CD14-positive monocyte (primary cell): Measurements from ENCODE around the gene LEUTX. TPM values are rescaled to one million over a fixed set of nuclear protein-coding genes. Genes with fewer than 3 reads are reported as not detected.

ENCODE experiments used
- DNase-seq, 3 donors: peaks; one replicate each; pipeline ENCODE4 v3.0.0-alpha.2; 2011 to 2022
- H2AFZ ChIP-seq: 2 replicates; pipeline ENCODE4 v1.6.0; 2012; ENCODE audit warnings: mild to moderate bottlenecking, low read depth, low read length, inconsistent platforms; ENCODE audit not compliant: insufficient read depth, poor library complexity, severe bottlenecking
- H3K27ac ChIP-seq, 2 donors: 1 replicate in 1 of 2; 2 replicates in 1 of 2; pipeline ENCODE4 v1.5.1; 2012 to 2013; ENCODE audit warnings: low read length in 2 of 2, control low read depth in 1 of 2, inconsistent platforms in 1 of 2, low read depth in 1 of 2, mild to moderate bottlenecking in 1 of 2
- H3K27me3 ChIP-seq, 2 donors: one replicate each; pipeline versions ENCODE4 v1.6.0 to v1.6.1; 2011 to 2013; ENCODE audit warnings: low read length in 2 of 2; ENCODE audit not compliant: control insufficient read depth in 2 of 2, insufficient read depth in 2 of 2
- H3K36me3 ChIP-seq, 2 donors: replicated peaks in 1 of 2; 1 replicate in 1 of 2; 2 replicates in 1 of 2; pipeline versions ENCODE4 v1.5.1 to v1.6.1; 2012 to 2013; ENCODE audit warnings: low read length in 2 of 2, control low read depth in 1 of 2, inconsistent platforms in 1 of 2, mild to moderate bottlenecking in 1 of 2; ENCODE audit not compliant: insufficient read depth in 2 of 2, control insufficient read depth in 1 of 2
- H3K4me1 ChIP-seq, 2 donors: 1 replicate in 1 of 2; 2 replicates in 1 of 2; pipeline versions ENCODE4 v1.5.1 to v1.6.1; 2012 to 2013; ENCODE audit warnings: low read length in 2 of 2, control low read depth in 1 of 2, inconsistent platforms in 1 of 2, mild to moderate bottlenecking in 1 of 2, moderate library complexity in 1 of 2; ENCODE audit not compliant: insufficient read depth in 2 of 2, control insufficient read depth in 1 of 2
- H3K4me2 ChIP-seq: replicated peaks from 2 replicates; pipeline ENCODE3; 2012; ENCODE audit warnings: low read length, moderate library complexity, mild to moderate bottlenecking; ENCODE audit not compliant: poor library complexity, severe bottlenecking; ENCODE audit errors: extremely low read depth
- H3K4me3 ChIP-seq, 3 experiments: fragments of 200-600 bp in 1 of 3; sonication (generic) in 1 of 3; replicated peaks in 1 of 3; 1 replicate in 2 of 3; 2 replicates in 1 of 3; pipeline ENCODE4 v1.5.1; 2011 to 2013; ENCODE audit warnings: low read length in 3 of 3, mild to moderate bottlenecking in 3 of 3, control low read depth in 2 of 3, low read depth in 2 of 3, inconsistent platforms in 1 of 3, moderate library complexity in 1 of 3
- H3K79me2 ChIP-seq: 2 replicates; pipeline ENCODE4 v1.6.0; 2012; ENCODE audit warnings: mild to moderate bottlenecking, control low read depth, inconsistent platforms, low read length, moderate library complexity; ENCODE audit not compliant: insufficient read depth
- H3K9ac ChIP-seq: 2 replicates; pipeline ENCODE4 v1.6.0; 2017; ENCODE audit warnings: low read length, mild to moderate bottlenecking; ENCODE audit not compliant: insufficient read depth, poor library complexity, severe bottlenecking
- H3K9me3 ChIP-seq, 2 donors: replicated peaks in 1 of 2; 1 replicate in 1 of 2; 2 replicates in 1 of 2; pipeline versions ENCODE4 v1.5.1 to v1.6.1; 2012 to 2013; ENCODE audit warnings: low read length in 2 of 2, control low read depth in 1 of 2; ENCODE audit not compliant: control insufficient read depth in 1 of 2, insufficient read depth in 1 of 2
- H4K20me1 ChIP-seq: 2 replicates; pipeline ENCODE4 v1.6.0; 2012; ENCODE audit warnings: mild to moderate bottlenecking, low read length, control low read depth, moderate library complexity; ENCODE audit not compliant: insufficient read depth
- H3K27ac Mint-ChIP-seq, 7 donors: one replicate each; pipeline ENCODE4 v1.8.0; 2020; ENCODE audit warnings: mild to moderate bottlenecking in 7 of 7, mixed read lengths in 7 of 7, moderate library complexity in 6 of 7, inconsistent platforms in 2 of 7
- H3K27me3 Mint-ChIP-seq, 3 donors: one replicate each; pipeline ENCODE4 v1.8.0; 2021 to 2022; ENCODE audit warnings: low read depth in 3 of 3, mild to moderate bottlenecking in 3 of 3, mixed read lengths in 3 of 3, moderate library complexity in 3 of 3, inconsistent platforms in 1 of 3
- H3K36me3 Mint-ChIP-seq, 2 donors: one replicate each; pipeline ENCODE4 v1.8.0; 2020; ENCODE audit warnings: mixed read lengths in 2 of 2, inconsistent platforms in 1 of 2, mild to moderate bottlenecking in 1 of 2
- H3K4me1 Mint-ChIP-seq: one replicate; pipeline ENCODE4 v1.8.0; 2020; ENCODE audit warnings: mild to moderate bottlenecking, mixed read lengths
- H3K4me3 Mint-ChIP-seq, 2 donors: one replicate each; pipeline ENCODE4 v1.8.0; 2020; ENCODE audit warnings: mild to moderate bottlenecking in 2 of 2, mixed read lengths in 2 of 2, moderate library complexity in 1 of 2
- H3K9me3 Mint-ChIP-seq, 7 donors: one replicate each; pipeline ENCODE4 v1.8.0; 2020 to 2022; ENCODE audit warnings: mixed read lengths in 7 of 7, mild to moderate bottlenecking in 6 of 7, moderate library complexity in 6 of 7, inconsistent platforms in 2 of 7
- WGBS: methylation state at CpG from one replicate; pipeline ENCODE4 v1.1.5; 2013; ENCODE audit warnings: missing lambda C conversion rate; ENCODE audit not compliant: insufficient coverage; 5-methylcytosine and 5-hydroxymethylcytosine counted together
- intact Hi-C, 2 donors: fragments of 100-400 bp; cut with micrococcal nuclease; formaldehyde crosslinking; loops; one replicate each; pipeline versions ENCODE4 v1.15.0 to v1.15.1; 2023
- polyA plus RNA-seq, 3 donors: library from polyadenylated mRNA; depleted of rRNA in 1 of 3; unstranded in 2 of 3; stranded (reverse) in 1 of 3; fragments of 300-500 nt in 2 of 3; fragments of >200 nt in 1 of 3; fragmentation: Illumina TruSeq in 2 of 3; gene quantifications; 1 replicate in 2 of 3; 2 replicates in 1 of 3; pipeline ENCODE4 v1.2.3, GENCODE V29; 2012 to 2021
- TF ChIP-seq, protein P1 (sequence below): fragments of 200-600 bp; IDR thresholded peaks from one replicate; pipeline ENCODE4 v1.8.0; 2022; ENCODE audit warnings: antibody characterized with exemption, mild to moderate bottlenecking

Gene LEUTX
- polyA plus RNA-seq, 3 donors: not detected

DNA sequence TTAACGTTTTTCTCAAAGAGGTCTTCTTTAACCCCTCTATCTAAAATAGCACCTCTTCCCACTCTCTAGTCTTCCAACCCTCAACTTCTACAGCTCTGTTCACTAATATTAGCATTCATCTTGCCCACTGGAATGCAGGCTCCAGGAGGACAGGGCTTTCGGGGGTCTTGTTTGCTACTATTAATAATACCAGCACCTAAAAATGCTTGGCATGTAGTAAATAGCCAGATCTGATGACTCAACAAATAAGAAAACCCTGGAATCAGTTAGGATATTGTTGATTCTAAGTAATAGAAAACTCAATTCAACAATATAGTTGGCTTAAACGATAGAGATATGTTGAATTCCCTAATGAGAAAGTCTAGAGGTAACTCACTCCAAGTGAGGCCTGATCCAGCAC lies 41.1 kb downstream of the LEUTX start:
- Histone ChIP-seq H4K20me1 (no peaks in the 10 kb centered on the region), H2AFZ (no peak overlapping the region), H3K27ac (no peak overlapping the region), H3K4me2 (no peak overlapping the region), H3K79me2 (peaks cover 6% of the 10 kb centered on the region), H3K4me3 (no peak overlapping the region), H3K27me3 (no peaks in the 10 kb centered on the region), H3K9ac (no peak overlapping the region), H3K4me1 (peaks cover 10 to 18% of the 10 kb centered on the region in 2 donors), H3K36me3 (peaks cover 0 to 8% of the 10 kb centered on the region in 2 donors), H3K9me3 (no peaks in the 10 kb centered on the region)
- TF ChIP-seq, protein P1, sequence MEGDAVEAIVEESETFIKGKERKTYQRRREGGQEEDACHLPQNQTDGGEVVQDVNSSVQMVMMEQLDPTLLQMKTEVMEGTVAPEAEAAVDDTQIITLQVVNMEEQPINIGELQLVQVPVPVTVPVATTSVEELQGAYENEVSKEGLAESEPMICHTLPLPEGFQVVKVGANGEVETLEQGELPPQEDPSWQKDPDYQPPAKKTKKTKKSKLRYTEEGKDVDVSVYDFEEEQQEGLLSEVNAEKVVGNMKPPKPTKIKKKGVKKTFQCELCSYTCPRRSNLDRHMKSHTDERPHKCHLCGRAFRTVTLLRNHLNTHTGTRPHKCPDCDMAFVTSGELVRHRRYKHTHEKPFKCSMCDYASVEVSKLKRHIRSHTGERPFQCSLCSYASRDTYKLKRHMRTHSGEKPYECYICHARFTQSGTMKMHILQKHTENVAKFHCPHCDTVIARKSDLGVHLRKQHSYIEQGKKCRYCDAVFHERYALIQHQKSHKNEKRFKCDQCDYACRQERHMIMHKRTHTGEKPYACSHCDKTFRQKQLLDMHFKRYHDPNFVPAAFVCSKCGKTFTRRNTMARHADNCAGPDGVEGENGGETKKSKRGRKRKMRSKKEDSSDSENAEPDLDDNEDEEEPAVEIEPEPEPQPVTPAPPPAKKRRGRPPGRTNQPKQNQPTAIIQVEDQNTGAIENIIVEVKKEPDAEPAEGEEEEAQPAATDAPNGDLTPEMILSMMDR: no peak
- Mint-ChIP-seq H3K27me3 (peaks cover 0 to 2% (median 0%) of the 10 kb centered on the region in 3 donors), H3K4me1 (peaks cover 11% of the 10 kb centered on the region), H3K9me3 (peaks cover 0 to 3% (median 0%) of the 10 kb centered on the region in 7 donors), H3K4me3 (no peak overlapping the region), H3K36me3 (peaks cover 17 to 19% of the 10 kb centered on the region in 2 donors), H3K27ac (no peak overlapping the region)
- intact Hi-C loops: no loop called here
- no peak for DNase-seq
- 70% methylated on average over 1 of the region's 3 CpGs for WGBS

DNA sequence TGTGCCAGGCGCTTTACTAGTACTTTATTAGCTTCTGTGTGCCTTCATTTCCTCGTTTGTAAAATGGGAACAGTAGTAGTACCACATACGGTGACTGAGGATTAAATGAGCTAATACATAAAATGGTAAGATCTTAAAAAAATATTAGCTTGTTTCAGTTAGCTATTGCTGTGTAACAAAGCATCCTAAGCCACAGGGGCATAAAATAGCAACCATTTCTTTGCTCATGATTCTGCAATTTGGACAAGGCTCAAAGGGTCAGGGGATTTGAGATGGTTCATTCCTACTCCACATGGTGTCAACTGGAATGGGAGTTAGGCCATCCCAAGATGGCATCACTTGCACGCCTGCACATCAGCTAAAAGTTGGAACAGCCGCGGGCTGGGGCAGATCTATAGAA lies 42.0 kb downstream of the LEUTX start:
- H3K9ac ChIP-seq: no peak overlapping the region
- no peak overlapping the region for H3K27ac ChIP-seq
- H3K36me3 Mint-ChIP-seq: peaks cover 16 to 24% of the 10 kb centered on the region in 2 donors
- WGBS: no CpG with 5 or more reads among the region's 6 CpGs
- intact Hi-C loops: no loop called here
- H3K4me3 Mint-ChIP-seq: no peak overlapping the region
- H3K27ac Mint-ChIP-seq: no peak overlapping the region
- H3K79me2 ChIP-seq: peaks cover 6% of the 10 kb centered on the region
- H3K27me3 Mint-ChIP-seq: no peaks in the 10 kb centered on the region
- no peaks in the 10 kb centered on the region for H4K20me1 ChIP-seq
- TF ChIP-seq, protein P1: no peak
- peaks cover 11% of the 10 kb centered on the region for H3K4me1 Mint-ChIP-seq
- H3K9me3 ChIP-seq: no peaks in the 10 kb centered on the region
- peaks cover 0 to 3% (median 0%) of the 10 kb centered on the region in 7 donors for H3K9me3 Mint-ChIP-seq
- H3K4me3 ChIP-seq: no peak overlapping the region
- H2AFZ ChIP-seq: no peak overlapping the region
- no peak overlapping the region for H3K4me2 ChIP-seq
- H3K36me3 ChIP-seq: peaks cover 2 to 14% of the 10 kb centered on the region in 2 donors
- H3K4me1 ChIP-seq: peaks cover 12 to 23% of the 10 kb centered on the region in 2 donors
- DNase-seq: no peak
- H3K27me3 ChIP-seq: no peaks in the 10 kb centered on the region
